GM12878 (cell line): ENCODE measurements around the gene SI. TPM values are rescaled to one million over a fixed set of nuclear protein-coding genes. Genes with fewer than 3 reads are reported as not detected.

Experiments used
- ATAC-seq: fragments of 200-7000 bp; cut with Tn5 transposase; 3 replicates; pipeline ENCODE4 v1.9.1; 2020; ENCODE audit warnings: mild to moderate bottlenecking, moderate library complexity
- BruUV-seq: library from RNA; stranded (reverse); fragments of 400-500 nt; replicated peaks from 2 replicates; lab custom pipeline; 2021; lab: Mats Ljungman, UMichigan
- CTCF ChIA-PET: fragments of 300-600 bp; sonication (Branson Sonifier 250); formaldehyde crosslinking; extraction: SDS; loops from one replicate; lab custom pipeline; 2021; ENCODE audit warnings: inconsistent platforms; lab: Yijun Ruan, JAX
- POLR2A ChIA-PET: fragments of 350-600 bp; formaldehyde crosslinking; extraction: SDS; loops from one replicate; lab custom pipeline; 2021; ENCODE audit warnings: inconsistent platforms; lab: Charles Lee
- RAD21 ChIA-PET: fragments of 300-600 bp; sonication (Branson Sonifier 250); formaldehyde crosslinking; loops from one replicate; lab custom pipeline; 2023; ENCODE audit warnings: antibody characterized with exemption; ENCODE audit not compliant: unreplicated experiment; lab: Charles Lee
- SMC1A ChIA-PET: fragments of 300-600 bp; sonication (Branson Sonifier 250); formaldehyde crosslinking; loops from one replicate; lab custom pipeline; 2023; ENCODE audit not compliant: unreplicated experiment, uncharacterized antibody; lab: Charles Lee
- DNase-seq: peaks from one replicate; pipeline ENCODE4 v3.0.0-alpha.2; 2011; ENCODE audit warnings: low read depth, low spot score
- FAIRE-seq: peaks from 3 replicates; lab custom pipeline; 2011; peaks lifted over from hg19 to GRCh38; lab: Jason Lieb, UNC
- H2AFZ ChIP-seq: 2 replicates; pipeline ENCODE4 v1.6.0; 2011; ENCODE audit warnings: low read depth, low read length, control low read depth; ENCODE audit not compliant: control insufficient read depth
- H3K27ac ChIP-seq: 2 replicates; pipeline ENCODE4 v1.5.1; 2011; ENCODE audit warnings: control low read depth; ENCODE audit not compliant: control insufficient read depth, insufficient read depth
- H3K27me3 ChIP-seq, 2 experiments: replicated peaks in 1 of 2; 2 replicates each; pipeline versions ENCODE4 v1.6.0 to v1.6.1; 2011; ENCODE audit warnings: low read length in 1 of 2; ENCODE audit not compliant: control insufficient read depth in 2 of 2, insufficient read depth in 2 of 2
- H3K36me3 ChIP-seq, 2 experiments: 2 replicates each; pipeline ENCODE4 v1.5.1; 2011; ENCODE audit warnings: low read length in 1 of 2; ENCODE audit not compliant: control insufficient read depth in 2 of 2, insufficient read depth in 2 of 2
- H3K4me1 ChIP-seq: 2 replicates; pipeline ENCODE4 v1.6.1; 2011; ENCODE audit warnings: mild to moderate bottlenecking, low read length, moderate library complexity, mixed read lengths; ENCODE audit not compliant: control insufficient read depth, insufficient read depth
- H3K4me2 ChIP-seq: 2 replicates; pipeline ENCODE4 v1.6.0; 2011; ENCODE audit warnings: control low read depth; ENCODE audit not compliant: control insufficient read depth, insufficient read depth
- H3K4me3 ChIP-seq: fragments of 200-600 bp; sonication (generic); 2 replicates; pipeline ENCODE4 v1.5.1; 2016
- H3K79me2 ChIP-seq: 2 replicates; pipeline ENCODE4 v1.6.0; 2011; ENCODE audit warnings: low read length; ENCODE audit not compliant: control insufficient read depth, insufficient read depth
- H3K9ac ChIP-seq: 2 replicates; pipeline ENCODE4 v1.8.0; 2011; ENCODE audit warnings: low read length, control low read depth, mixed read lengths; ENCODE audit not compliant: control insufficient read depth, insufficient read depth
- H3K9me3 ChIP-seq: replicated peaks from 3 replicates; pipeline ENCODE4 v1.5.1; 2011; ENCODE audit warnings: mild to moderate bottlenecking, low read length; ENCODE audit not compliant: control insufficient read depth, insufficient read depth
- H4K20me1 ChIP-seq: 2 replicates; pipeline ENCODE4 v1.6.0; 2011; ENCODE audit not compliant: control insufficient read depth, insufficient read depth
- ATF2 ChIP-seq: IDR thresholded peaks from 2 replicates; pipeline ENCODE4 v1.6.1; 2012; ENCODE audit warnings: low read length, inconsistent platforms
- CBX5 ChIP-seq: sonication (generic); IDR thresholded peaks from 2 replicates; pipeline ENCODE4 v1.6.1; 2016; ENCODE audit warnings: low read depth, moderate library complexity, mild to moderate bottlenecking, inconsistent platforms
- E4F1 ChIP-seq: fragments of 450-650 bp; IDR thresholded peaks from 2 replicates; pipeline ENCODE4 v1.6.1; 2018; ENCODE audit warnings: borderline replicate concordance, mild to moderate bottlenecking; ENCODE audit not compliant: partially characterized antibody
- JUNB ChIP-seq: IDR thresholded peaks from 2 replicates; pipeline ENCODE4 v1.6.1; 2016; ENCODE audit warnings: antibody characterized with exemption, mild to moderate bottlenecking
- PRDM15 ChIP-seq: fragments of 450-650 bp; formaldehyde crosslinking; IDR thresholded peaks from 2 replicates; pipeline ENCODE4 v1.4.0; 2020; ENCODE audit warnings: mild to moderate bottlenecking, moderate library complexity
- SMAD5 ChIP-seq: IDR thresholded peaks from 2 replicates; pipeline ENCODE4 v1.6.1; 2016; ENCODE audit warnings: antibody characterized with exemption, low read depth
- SRF ChIP-seq, 2 experiments: IDR thresholded peaks; 2 replicates each; pipeline ENCODE4 v1.6.1; 2011; ENCODE audit warnings: low read depth in 2 of 2, low read length in 2 of 2, mild to moderate bottlenecking in 1 of 2, moderate library complexity in 1 of 2
- TAF1 ChIP-seq: IDR thresholded peaks from 2 replicates; pipeline ENCODE4 v1.6.1; 2011; ENCODE audit warnings: mild to moderate bottlenecking, low read depth, low read length, borderline replicate concordance
- TCF3 ChIP-seq: IDR thresholded peaks from 2 replicates; pipeline ENCODE4 v1.6.1; 2012; ENCODE audit warnings: low read depth, mild to moderate bottlenecking, low read length, borderline replicate concordance; ENCODE audit not compliant: insufficient read depth
- WGBS: methylation state at CpG from one replicate; pipeline ENCODE4 v1.1.6; 2016; ENCODE audit warnings: low lambda C conversion rate; ENCODE audit not compliant: insufficient replicate concordance, insufficient coverage; ENCODE audit errors: missing lambda C conversion rate; 5-methylcytosine and 5-hydroxymethylcytosine counted together
- in situ Hi-C: fragments of 300-500 bp; cut with MboI; formaldehyde crosslinking; loops from 9 replicates; pipeline ENCODE4 v1.14.3; 2018; ENCODE audit warnings: mixed read lengths
- intact Hi-C: fragments of 100-400 bp; cut with micrococcal nuclease; formaldehyde crosslinking; loops from one replicate; pipeline ENCODE4 v1.14.2; 2022; ENCODE audit not compliant: unreplicated experiment
- polyA plus RNA-seq, 11 experiments: library from polyadenylated mRNA; depleted of rRNA in 4 of 11; unstranded in 6 of 11; stranded (reverse) in 5 of 11; fragments of >200 nt; fragmentation: Nextera tagmentation in 4 of 11; fragmentation: Illumina TruSeq in 1 of 11; extraction: Ambion mirVana in 4 of 11; extraction: Trizol in 1 of 11; gene quantifications; 1 replicate in 1 of 11; 2 replicates in 10 of 11; pipeline versions ENCODE4 v1.2.1 to v1.2.3, GENCODE V29; 2011 to 2016; ENCODE audit warnings: inconsistent platforms in 2 of 11, missing spikeins in 2 of 11, low read depth in 1 of 11
- total RNA-seq, 4 experiments: library from RNA; depleted of rRNA in 3 of 4; stranded (reverse); fragments of >200 nt in 3 of 4; fragmentation: Illumina TruSeq in 1 of 4; extraction: Trizol in 1 of 4; gene quantifications; 2 replicates each; pipeline versions ENCODE4 v1.2.1 to v1.2.3, GENCODE V29; 2013 to 2021

The SI gene
- total and polyA plus RNA-seq, 10 of the 15 experiments (the other 5 are each of a cell fraction or from before 2014, with no cell fraction given), result 0.01 TPM; not detected in 9

DNA sequence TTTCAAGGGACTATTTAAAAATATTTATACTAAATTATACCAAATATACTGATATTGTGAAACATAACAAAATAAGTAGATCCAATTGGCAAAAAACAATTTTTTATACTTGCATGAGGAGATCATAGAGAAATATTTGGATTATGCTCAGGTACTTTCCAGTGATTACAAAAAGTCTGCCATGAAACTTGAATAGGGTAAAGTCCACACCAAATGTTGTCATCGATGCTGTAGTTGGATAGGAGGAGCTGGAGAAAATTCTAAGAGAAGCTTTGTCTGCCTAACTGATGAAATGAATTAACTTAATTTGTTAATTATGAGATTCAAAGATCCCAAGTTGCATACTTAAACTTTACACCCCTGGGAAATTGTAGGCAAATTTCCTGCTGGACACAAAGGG lies 93.3 kb downstream of the SI start:
- no peak overlapping the region for H3K4me3 ChIP-seq
- H3K4me2 ChIP-seq, result no peak overlapping the region
- no peak overlapping the region for H3K27ac ChIP-seq
- H3K36me3 ChIP-seq, result no peaks in the 10 kb centered on the region
- POLR2A ChIA-PET, result no interaction called here
- no peaks in the 10 kb centered on the region for H3K9me3 ChIP-seq
- intact Hi-C loops, result no loop called here
- DNase-seq (no peak), ATAC-seq (no peak), FAIRE-seq (no peak)
- in situ Hi-C loops, result no loop called here
- no TSS peak for BruUV-seq
- H3K4me1 ChIP-seq, result no peaks in the 10 kb centered on the region
- H3K9ac ChIP-seq, result no peak overlapping the region
- no peak overlapping the region for H2AFZ ChIP-seq
- H3K79me2 ChIP-seq, result no peaks in the 10 kb centered on the region
- no peak for TF ChIP-seq SRF (IDR thresholded peaks at IDR 0.05; ENCODE audit: low read depth in 2 of 2, low read length in 2 of 2)
- 0% methylated on average over 1 of the region's 1 CpG for WGBS
- no peaks in the 10 kb centered on the region for H3K27me3 ChIP-seq
- SMC1A ChIA-PET, result no interaction called here
- CTCF ChIA-PET, result no interaction called here
- no peaks in the 10 kb centered on the region for H4K20me1 ChIP-seq
- RAD21 ChIA-PET, result no interaction called here

DNA sequence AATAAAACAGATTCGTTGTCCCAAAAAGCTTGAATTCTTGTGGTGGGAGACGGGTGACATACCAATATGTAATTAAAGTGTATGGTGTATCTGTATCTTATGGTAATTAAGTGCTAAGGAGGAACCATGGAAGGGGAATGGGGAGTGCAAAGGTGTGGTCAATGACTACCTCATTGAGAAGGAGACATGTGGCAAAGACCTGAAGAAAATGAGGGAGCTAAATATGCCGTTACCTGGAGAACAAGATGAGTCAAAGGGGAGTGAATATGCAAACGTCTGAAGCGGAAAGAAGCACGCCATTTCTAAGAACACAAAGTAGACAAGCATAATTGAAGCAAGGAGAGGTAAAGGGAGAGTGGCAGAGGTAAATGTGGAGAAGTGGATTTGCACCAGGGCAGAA lies 115.7 kb downstream of the SI start:
- in situ Hi-C loops (no loop called here), intact Hi-C loops (no loop called here)
- Histone ChIP-seq H3K79me2 (no peaks in the 10 kb centered on the region), H3K27me3 (no peaks in the 10 kb centered on the region), H3K36me3 (no peaks in the 10 kb centered on the region), H3K9me3 (no peaks in the 10 kb centered on the region), H3K9ac (no peak overlapping the region), H3K4me1 (no peaks in the 10 kb centered on the region), H4K20me1 (no peaks in the 10 kb centered on the region), H2AFZ (no peak overlapping the region), H3K27ac (no peak overlapping the region), H3K4me2 (no peak overlapping the region), H3K4me3 (no peak overlapping the region)
- ChIA-PET POLR2A (no interaction called here), CTCF (no interaction called here), SMC1A (no interaction called here), RAD21 (no interaction called here)
- ATAC-seq (no peak), FAIRE-seq (no peak), DNase-seq (no peak)
- BruUV-seq, result no TSS peak
- 5% methylated on average over 6 of the region's 6 CpGs for WGBS
- TF ChIP-seq ATF2 (no peak), CBX5 (no peak), SMAD5 (no peak), TAF1 (no peak), SRF (IDR thresholded peaks at IDR 0.05; ENCODE audit: low read depth in 2 of 2, low read length in 2 of 2) (no peak), E4F1 (no peak), TCF3 (no peak), PRDM15 (CRISPR knock-in tag) (no peak), JUNB (no peak)
